Loucy (cell line): ENCODE results near the gene CELF4.

Experiments
- H2AFZ ChIP-seq: fragments of 200-600 bp; sonication (generic); 2 replicates; pipeline ENCODE4 v1.6.0; 2016; ENCODE audit warnings: antibody characterized with exemption, mild to moderate bottlenecking, low read length, moderate library complexity
- H3F3A ChIP-seq: fragments of 200-600 bp; 2 replicates; pipeline ENCODE4 v1.6.0; 2016; ENCODE audit warnings: antibody characterized with exemption, low read depth, mild to moderate bottlenecking
- H3K27me3 ChIP-seq: fragments of 200-600 bp; sonication (generic); 2 replicates; pipeline ENCODE4 v1.6.1; 2014; ENCODE audit warnings: low read length, mild to moderate bottlenecking; ENCODE audit not compliant: insufficient read depth, poor library complexity, severe bottlenecking
- H3K36me3 ChIP-seq: fragments of 200-600 bp; sonication (generic); 2 replicates; pipeline ENCODE4 v1.6.1; 2016; ENCODE audit warnings: low read length; ENCODE audit not compliant: insufficient read depth
- H3K4me1 ChIP-seq: fragments of 200-600 bp; sonication (generic); 2 replicates; pipeline ENCODE4 v1.5.1; 2014; ENCODE audit warnings: low read length, mild to moderate bottlenecking; ENCODE audit not compliant: insufficient read depth, poor library complexity, severe bottlenecking
- H3K4me2 ChIP-seq: fragments of 200-600 bp; sonication (generic); 2 replicates; pipeline ENCODE4 v1.6.0; 2014; ENCODE audit warnings: antibody characterized with exemption, low read length, low read depth, mild to moderate bottlenecking; ENCODE audit not compliant: poor library complexity, severe bottlenecking
- H3K4me3 ChIP-seq: fragments of 200-600 bp; sonication (generic); 2 replicates; pipeline ENCODE4 v1.5.1; 2014; ENCODE audit warnings: low read length, mild to moderate bottlenecking, mixed read lengths; ENCODE audit not compliant: poor library complexity, severe bottlenecking
- H3K79me2 ChIP-seq: fragments of 200-600 bp; sonication (generic); 2 replicates; pipeline ENCODE4 v1.6.1; 2014; ENCODE audit warnings: low read length; ENCODE audit not compliant: insufficient read depth
- H3K9ac ChIP-seq: fragments of 200-600 bp; sonication (generic); 2 replicates; pipeline ENCODE4 v1.6.0; 2014; ENCODE audit warnings: mild to moderate bottlenecking, low read depth, low read length, moderate library complexity; ENCODE audit not compliant: poor library complexity, severe bottlenecking
- H3K9me2 ChIP-seq: fragments of 200-600 bp; sonication (generic); replicated peaks from 2 replicates; pipeline ENCODE4 v1.6.1; 2016; ENCODE audit warnings: low read depth, low read length, mixed read lengths
- H3K9me3 ChIP-seq: fragments of 200-600 bp; sonication (generic); 2 replicates; pipeline ENCODE4 v1.6.1; 2014; ENCODE audit warnings: mild to moderate bottlenecking, antibody characterized with exemption, low read length, low read depth; ENCODE audit not compliant: insufficient read depth
- H4K20me1 ChIP-seq: fragments of 200-600 bp; sonication (generic); 2 replicates; pipeline ENCODE4 v1.6.0; 2014; ENCODE audit warnings: antibody characterized with exemption, low read length, mild to moderate bottlenecking; ENCODE audit not compliant: insufficient read depth, poor library complexity, severe bottlenecking
- EZH2phosphoT487 ChIP-seq: fragments of 200-600 bp; IDR thresholded peaks from 2 replicates; pipeline ENCODE4 v1.6.1; 2018; ENCODE audit warnings: antibody characterized with exemption, mild to moderate bottlenecking, moderate library complexity, borderline replicate concordance
- TF ChIP-seq, protein P1 (sequence below): fragments of 200-600 bp; sonication (generic); conservative IDR thresholded peaks from 2 replicates; pipeline ENCODE4 v1.5.1; 2014; ENCODE audit warnings: mild to moderate bottlenecking, antibody characterized with exemption, low read length

Gene CELF4

DNA sequence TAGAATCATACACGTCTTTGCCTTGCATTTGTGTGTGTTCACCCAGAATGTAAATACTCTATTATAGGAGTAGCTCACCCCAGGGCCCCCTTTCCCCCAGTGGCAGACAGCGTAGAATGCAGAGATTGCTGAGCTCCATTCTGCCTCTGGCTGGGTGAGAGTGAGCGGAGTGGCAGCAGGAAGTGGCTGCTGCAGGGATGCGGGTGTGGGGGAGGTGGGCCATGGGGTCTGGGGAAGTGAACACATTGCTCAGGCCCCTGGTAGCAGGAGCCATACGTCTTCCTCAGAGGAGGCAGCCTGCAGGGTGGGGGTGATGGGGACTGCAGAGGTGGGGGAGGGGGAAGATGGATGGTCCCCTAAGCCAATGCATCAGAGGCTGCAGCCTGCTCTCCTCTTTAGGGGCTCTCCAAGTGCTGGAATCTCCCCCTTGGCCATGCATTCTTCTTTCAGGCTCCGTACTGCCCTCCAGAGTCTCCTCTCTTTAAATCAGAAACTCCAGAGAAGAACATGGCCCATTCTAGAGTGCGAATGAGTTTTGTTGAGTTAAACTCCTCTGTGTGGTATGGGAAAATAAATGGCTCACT, 72.2 kb downstream of the CELF4 start:
- Histone ChIP-seq H3K27me3 (no peaks in the 10 kb centered on the region), H4K20me1 (no peaks in the 10 kb centered on the region), H2AFZ (no peak overlapping the region), H3K9ac (no peak overlapping the region), H3K4me2 (no peak overlapping the region), H3K9me3 (no peaks in the 10 kb centered on the region), H3K36me3 (no peaks in the 10 kb centered on the region), H3K4me1 (no peaks in the 10 kb centered on the region), H3F3A (no peaks in the 10 kb centered on the region), H3K9me2 (no peaks in the 10 kb centered on the region), H3K79me2 (no peaks in the 10 kb centered on the region), H3K4me3 (no peak overlapping the region)
- no peak for TF ChIP-seq EZH2phosphoT487
- TF ChIP-seq, protein P1, sequence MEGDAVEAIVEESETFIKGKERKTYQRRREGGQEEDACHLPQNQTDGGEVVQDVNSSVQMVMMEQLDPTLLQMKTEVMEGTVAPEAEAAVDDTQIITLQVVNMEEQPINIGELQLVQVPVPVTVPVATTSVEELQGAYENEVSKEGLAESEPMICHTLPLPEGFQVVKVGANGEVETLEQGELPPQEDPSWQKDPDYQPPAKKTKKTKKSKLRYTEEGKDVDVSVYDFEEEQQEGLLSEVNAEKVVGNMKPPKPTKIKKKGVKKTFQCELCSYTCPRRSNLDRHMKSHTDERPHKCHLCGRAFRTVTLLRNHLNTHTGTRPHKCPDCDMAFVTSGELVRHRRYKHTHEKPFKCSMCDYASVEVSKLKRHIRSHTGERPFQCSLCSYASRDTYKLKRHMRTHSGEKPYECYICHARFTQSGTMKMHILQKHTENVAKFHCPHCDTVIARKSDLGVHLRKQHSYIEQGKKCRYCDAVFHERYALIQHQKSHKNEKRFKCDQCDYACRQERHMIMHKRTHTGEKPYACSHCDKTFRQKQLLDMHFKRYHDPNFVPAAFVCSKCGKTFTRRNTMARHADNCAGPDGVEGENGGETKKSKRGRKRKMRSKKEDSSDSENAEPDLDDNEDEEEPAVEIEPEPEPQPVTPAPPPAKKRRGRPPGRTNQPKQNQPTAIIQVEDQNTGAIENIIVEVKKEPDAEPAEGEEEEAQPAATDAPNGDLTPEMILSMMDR = no peak

DNA sequence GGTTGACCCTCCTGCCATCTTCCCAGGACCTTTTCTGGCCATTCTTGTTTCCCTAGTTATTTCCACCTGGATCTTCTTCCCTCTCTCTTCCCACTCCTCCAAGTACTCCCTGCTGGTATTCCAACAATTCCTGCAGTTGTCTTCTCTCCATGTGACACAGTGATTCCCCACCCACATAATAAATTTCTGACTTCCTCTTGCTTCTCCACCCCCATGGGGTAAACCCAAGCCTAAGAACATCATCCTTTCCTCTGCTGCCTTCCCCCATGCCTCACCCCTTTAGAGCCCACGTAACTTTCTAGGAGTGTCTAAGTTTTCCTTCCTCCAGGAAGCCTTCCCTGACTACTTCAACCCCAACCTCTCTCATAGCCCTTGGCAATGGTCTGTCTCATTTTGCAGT, 72.6 kb downstream of the CELF4 start:
- H3K27me3 ChIP-seq = no peaks in the 10 kb centered on the region
- no peaks in the 10 kb centered on the region for H3K36me3 ChIP-seq
- H2AFZ ChIP-seq = no peak overlapping the region
- no peaks in the 10 kb centered on the region for H3K4me1 ChIP-seq
- H4K20me1 ChIP-seq = no peaks in the 10 kb centered on the region
- no peak overlapping the region for H3K4me2 ChIP-seq
- H3K4me3 ChIP-seq = no peak overlapping the region
- no peaks in the 10 kb centered on the region for H3K79me2 ChIP-seq
- no peaks in the 10 kb centered on the region for H3K9me2 ChIP-seq
- no peaks in the 10 kb centered on the region for H3K9me3 ChIP-seq
- no peak overlapping the region for H3K9ac ChIP-seq
- TF ChIP-seq, protein P1 = no peak
- no peak for TF ChIP-seq EZH2phosphoT487
- H3F3A ChIP-seq = no peaks in the 10 kb centered on the region

DNA sequence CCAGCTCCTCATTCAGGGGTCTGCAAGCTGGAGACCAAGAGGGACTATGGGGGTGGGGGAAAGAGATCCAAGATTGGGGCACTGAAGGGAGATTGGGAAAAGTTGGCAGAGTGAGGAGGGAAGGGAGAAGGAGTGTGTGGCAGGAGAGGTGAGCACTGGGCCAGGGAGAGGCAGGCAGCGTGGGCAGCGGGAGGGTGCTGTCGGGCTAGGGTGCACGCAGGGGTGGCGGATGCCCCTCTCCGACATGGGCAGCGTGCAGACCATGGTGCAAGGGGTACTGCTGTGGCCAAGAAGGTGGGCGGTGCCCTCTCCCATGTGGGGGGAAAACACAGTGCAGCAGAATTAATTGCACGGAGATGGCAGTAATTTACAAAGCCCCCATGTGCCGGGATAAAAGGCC, 74.1 kb downstream of the CELF4 start:
- H4K20me1 ChIP-seq = no peaks in the 10 kb centered on the region
- H3K27me3 ChIP-seq = no peaks in the 10 kb centered on the region
- TF ChIP-seq EZH2phosphoT487 = no peak
- TF ChIP-seq, protein P1 = no peak

More for the DNA sequence above, 74.1 kb downstream of the CELF4 start:
- no peak overlapping the region for H3K4me3 ChIP-seq
- H3K9ac ChIP-seq = no peak overlapping the region
- H3K4me2 ChIP-seq = no peak overlapping the region
- H3K36me3 ChIP-seq = no peaks in the 10 kb centered on the region
- H3K4me1 ChIP-seq = no peaks in the 10 kb centered on the region
- no peaks in the 10 kb centered on the region for H3K79me2 ChIP-seq
- no peaks in the 10 kb centered on the region for H3K9me3 ChIP-seq
- H3K9me2 ChIP-seq = no peaks in the 10 kb centered on the region
- no peaks in the 10 kb centered on the region for H3F3A ChIP-seq
- H2AFZ ChIP-seq = no peak overlapping the region
